Ovary (tissue), 9 donors: ENCODE measurements around the gene LIN37. TPM values are rescaled to one million over a fixed set of nuclear protein-coding genes. Genes with fewer than 3 reads are reported as not detected.

Experiments
- DNase-seq, 5 donors: peaks; one replicate each; pipeline ENCODE4 v3.0.0-alpha.2; 2019 to 2020
- H3K27ac ChIP-seq, 2 donors: fragments of 200-600 bp; one replicate each; pipeline versions ENCODE4 v1.5.1 to v1.8.0; 2019 to 2022
- H3K27me3 ChIP-seq: fragments of 200-600 bp; one replicate; pipeline ENCODE4 v1.8.0; 2022
- H3K36me3 ChIP-seq: fragments of 200-600 bp; sonication (generic); one replicate; pipeline ENCODE4 v1.5.1; 2019
- H3K4me1 ChIP-seq: one replicate; pipeline ENCODE4 v1.8.1; 2013; ENCODE audit warnings: mild to moderate bottlenecking, moderate library complexity; ENCODE audit not compliant: insufficient read depth
- H3K4me3 ChIP-seq: fragments of 200-600 bp; sonication (generic); one replicate; pipeline ENCODE4 v1.5.1; 2017
- H3K9me3 ChIP-seq, 2 donors: fragments of 200-600 bp in 1 of 2; sonication (generic) in 1 of 2; one replicate each; pipeline versions ENCODE4 v1.5.1 to v1.8.1; 2013 to 2019; ENCODE audit warnings: mild to moderate bottlenecking in 1 of 2, moderate library complexity in 1 of 2
- CTCF ChIP-seq, 3 donors: fragments of 450-650 bp in 2 of 3; fragments of 200-600 bp in 1 of 3; IDR thresholded peaks; one replicate each; pipeline versions ENCODE4 v1.5.1 to v1.8.0; 2016 to 2022; ENCODE audit warnings: antibody characterized with exemption in 3 of 3, mild to moderate bottlenecking in 1 of 3
- EP300 ChIP-seq: sonication (generic); formaldehyde crosslinking; IDR thresholded peaks from one replicate; pipeline ENCODE4 v1.6.1; 2017; ENCODE audit warnings: antibody characterized with exemption
- POLR2A ChIP-seq: fragments of 450-650 bp; IDR thresholded peaks from one replicate; pipeline ENCODE4 v1.6.1; 2017; ENCODE audit warnings: antibody characterized with exemption, mild to moderate bottlenecking, moderate library complexity
- WGBS, 3 donors: extraction: QIAGEN DNeasy Blood & Tissue Kit in 1 of 3; methylation state at CpG; one replicate each; pipeline versions ENCODE4 v1.1.5 to v1.1.7; 2013 to 2017; 5-methylcytosine and 5-hydroxymethylcytosine counted together
- intact Hi-C, 4 donors: fragments of 100-400 bp; cut with DNase I; formaldehyde crosslinking; loops; one replicate each; pipeline versions ENCODE4 v1.11.0 to v1.15.1; 2022 to 2023
- polyA plus RNA-seq, 2 donors: library from polyadenylated mRNA; stranded (reverse); fragments of 200-250 nt in 1 of 2; fragments of 350-450 nt in 1 of 2; fragmentation: Illumina TruSeq in 1 of 2; extraction: RNeasy Lipid Tissue Mini Kit (QIAGEN cat#74804) in 1 of 2; gene quantifications; one replicate each; pipeline ENCODE4 v1.2.3, GENCODE V29; 2013 to 2014
- total RNA-seq, 7 donors: library from RNA; depleted of rRNA in 2 of 7; stranded (reverse); fragments of >200 nt in 2 of 7; fragmentation: NEBNext Ultra II Directional in 3 of 7; extraction: Animal tissue kit (Norgen Biotek cat#: 25700) in 3 of 7; gene quantifications; one replicate each; pipeline versions ENCODE4 v1.1.0 to v1.2.4, GENCODE V29; 2016 to 2023
- donor health status: DM: no; HTN: no; CAD: no; lungs with moderate emphysema.
- donor health status: DM: no; HTN: no; CAD: no.
- donor health status: Bipolar disorder and iron deficiency.
- donor health status: DM: yes; HTN: yes; CAD: no.
- donor health status: DM: no; HTN: no; CAD: no.
- donor health status: DM: yes; HTN: yes; CAD: no.

LIN37 gene
- total and polyA plus RNA-seq, 9 donors = 9.8 to 25.6 (median 19.1) TPM

DNA sequence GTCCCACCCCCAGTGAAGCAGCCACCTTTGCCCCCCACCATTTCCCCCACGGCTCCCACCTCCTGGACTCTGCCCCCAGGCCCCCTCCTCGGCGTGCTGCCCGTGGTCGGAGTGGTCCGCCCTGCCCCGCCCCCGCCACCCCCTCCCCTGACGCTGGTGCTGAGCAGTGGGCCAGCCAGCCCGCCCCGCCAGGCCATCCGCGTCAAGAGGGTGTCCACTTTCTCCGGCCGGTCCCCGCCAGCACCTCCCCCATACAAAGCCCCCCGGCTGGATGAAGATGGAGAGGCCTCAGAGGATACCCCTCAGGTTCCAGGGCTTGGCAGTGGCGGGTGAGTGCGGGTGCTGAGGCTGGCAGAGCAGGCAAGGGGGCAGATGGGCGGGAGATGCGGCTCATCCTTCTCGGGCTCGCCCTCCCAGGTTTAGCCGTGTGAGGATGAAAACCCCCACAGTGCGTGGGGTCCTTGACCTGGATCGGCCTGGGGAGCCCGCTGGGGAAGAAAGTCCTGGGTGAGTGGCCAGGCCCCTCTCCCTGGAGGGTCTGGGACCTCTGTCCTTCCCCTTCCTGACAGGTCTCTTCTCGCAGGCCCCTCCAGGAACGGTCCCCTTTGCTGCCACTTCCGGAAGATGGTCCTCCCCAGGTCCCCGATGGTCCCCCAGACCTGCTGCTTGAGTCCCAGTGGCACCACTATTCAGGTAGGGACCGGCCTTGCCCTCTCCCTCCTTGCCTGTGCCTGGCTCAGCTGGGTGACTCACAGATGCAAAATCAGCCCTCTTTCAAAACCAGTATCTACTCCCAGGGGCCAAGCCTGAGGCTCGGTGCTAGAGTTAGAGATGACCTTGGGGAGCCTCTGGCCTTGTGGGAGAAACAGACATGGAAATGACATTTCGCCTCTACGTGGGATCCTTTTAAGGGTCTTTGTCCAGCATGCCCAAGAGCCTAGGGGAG is 14.9 kb upstream of the LIN37 start:
- no peaks in the 10 kb centered on the region for H3K4me1 ChIP-seq
- peak in 2 of 5 donors; percentile 26 to 35 for DNase-seq
- H3K27me3 ChIP-seq = no peaks in the 10 kb centered on the region
- no peak overlapping the region for H3K27ac ChIP-seq
- 78 to 81% (median 78%) methylated on average over 23 to 35 of the region's 35 CpGs for WGBS, 3 donors
- H3K36me3 ChIP-seq = no peaks in the 10 kb centered on the region
- intact Hi-C loops = no loop called here
- H3K9me3 ChIP-seq = no peaks in the 10 kb centered on the region
- TF ChIP-seq POLR2A (no peak), EP300 (no peak), CTCF (IDR thresholded peaks at IDR 0.05) (no peak)
- no peak overlapping the region for H3K4me3 ChIP-seq

GRCh38 chr19:35734273-35734672 is 14.1 kb upstream of the LIN37 start:
- no peaks in the 10 kb centered on the region for H3K4me1 ChIP-seq
- no peaks in the 10 kb centered on the region for H3K9me3 ChIP-seq
- no peaks in the 10 kb centered on the region for H3K27me3 ChIP-seq
- DNase-seq = peak in 1 of 5 donors; percentile 31
- no peaks in the 10 kb centered on the region for H3K36me3 ChIP-seq
- no peak overlapping the region for H3K27ac ChIP-seq
- 89 to 94% (median 90%) methylated on average over 8 of the region's 8 CpGs for WGBS, 3 donors
- TF ChIP-seq EP300 (no peak), POLR2A (no peak), CTCF (IDR thresholded peaks at IDR 0.05) (no peak)
- H3K4me3 ChIP-seq = no peak overlapping the region
- intact Hi-C loops = no loop called here

DNA sequence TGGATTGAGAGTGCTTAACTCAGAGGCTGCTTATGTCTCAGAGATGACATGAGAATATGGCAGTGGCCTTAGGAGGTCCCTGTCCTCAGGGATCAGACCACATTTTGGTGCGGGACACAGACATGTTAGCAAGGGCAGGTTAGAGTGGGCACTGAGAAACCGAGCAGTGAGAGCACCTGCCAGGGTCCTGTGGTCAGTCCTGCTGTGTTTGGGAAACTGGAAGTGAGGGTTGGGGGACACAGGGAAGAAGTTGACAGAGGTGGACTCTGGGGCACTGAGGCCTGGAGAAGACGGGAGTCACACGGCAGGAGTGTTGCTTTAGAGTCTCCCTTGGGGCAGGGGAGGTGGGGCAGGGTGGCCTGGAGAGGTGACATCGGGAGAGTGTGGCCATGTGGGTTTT is 13.5 kb upstream of the LIN37 start:
- TF ChIP-seq POLR2A (no peak), EP300 (no peak), CTCF (IDR thresholded peaks at IDR 0.05) (no peak)
- no peak overlapping the region for H3K27ac ChIP-seq
- H3K9me3 ChIP-seq = no peaks in the 10 kb centered on the region
- no peak overlapping the region for H3K4me3 ChIP-seq
- no peak for DNase-seq
- no peaks in the 10 kb centered on the region for H3K27me3 ChIP-seq
- no peaks in the 10 kb centered on the region for H3K36me3 ChIP-seq
- 69 to 83% (median 80%) methylated on average over 5 of the region's 5 CpGs for WGBS, 3 donors
- peaks cover 4% of the 10 kb centered on the region for H3K4me1 ChIP-seq
- intact Hi-C loops = no loop called here

DNA sequence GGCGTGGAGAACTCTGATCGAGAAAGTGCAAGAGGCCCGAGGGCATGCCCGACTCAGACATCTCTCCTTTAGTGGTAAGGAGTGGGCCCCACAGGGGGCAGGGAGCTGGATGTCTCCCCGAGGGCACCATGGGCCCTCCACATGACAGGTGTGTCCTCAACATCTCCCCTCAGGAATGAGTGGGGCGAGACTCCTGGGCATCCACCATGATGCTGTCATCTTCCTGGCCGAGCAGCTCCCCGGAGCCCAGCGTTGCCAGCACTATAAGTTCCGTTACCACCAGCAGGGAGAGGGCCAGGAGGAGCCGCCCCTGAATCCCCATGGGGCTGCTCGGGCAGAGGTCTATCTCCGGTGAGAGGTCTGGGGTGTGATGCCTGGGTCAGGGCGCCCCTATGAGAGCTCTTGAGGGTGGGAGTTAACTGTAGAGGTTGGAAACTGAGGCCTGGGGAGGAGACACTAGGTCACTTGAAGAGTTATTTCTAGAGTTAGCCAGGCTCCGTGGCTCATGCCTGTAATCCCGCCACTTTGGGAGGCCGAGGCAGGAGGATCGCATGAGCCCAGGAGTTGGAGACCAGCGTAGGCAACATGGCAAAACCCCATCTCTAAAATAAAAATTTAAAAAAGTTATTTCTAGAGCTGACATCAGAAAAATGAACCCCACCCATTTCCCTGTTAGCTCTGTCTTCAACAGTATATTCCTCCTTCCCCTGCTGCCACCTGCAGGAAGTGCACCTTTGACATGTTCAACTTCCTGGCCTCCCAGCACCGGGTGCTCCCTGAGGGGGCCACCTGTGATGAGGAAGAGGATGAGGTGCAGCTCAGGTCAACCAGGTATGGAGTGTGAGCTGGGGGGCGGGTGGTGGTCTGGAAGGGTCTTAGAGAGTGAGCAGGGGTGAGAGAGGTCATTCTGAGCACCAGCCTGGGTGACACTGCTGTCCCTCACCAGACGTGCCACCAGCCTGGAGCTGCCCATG is 11.2 kb upstream of the LIN37 start:
- 83 to 90% (median 85%) methylated on average over 22 of the region's 22 CpGs for WGBS, 3 donors
- H3K27ac ChIP-seq = no peak overlapping the region
- TF ChIP-seq POLR2A (no peak), EP300 (no peak), CTCF (IDR thresholded peaks at IDR 0.05) (no peak)
- H3K4me1 ChIP-seq = peaks cover 6% of the 10 kb centered on the region
- peak in 2 of 5 donors; percentile 25 to 26 for DNase-seq
- intact Hi-C loops = no loop called here
- H3K4me3 ChIP-seq = no peak overlapping the region
- H3K9me3 ChIP-seq = no peaks in the 10 kb centered on the region
- no peaks in the 10 kb centered on the region for H3K36me3 ChIP-seq
- no peaks in the 10 kb centered on the region for H3K27me3 ChIP-seq
